Heart left ventricle (tissue), 16 donors: ENCODE results near the gene FSTL5. TPM values are rescaled to one million over a fixed set of nuclear protein-coding genes. Genes with fewer than 3 reads are reported as not detected.

Experiments
- ATAC-seq, 4 donors: fragments of 200-7000 bp; cut with Tn5 transposase; one replicate each; pipeline ENCODE4 v1.9.1; 2020 to 2022; ENCODE audit warnings: moderate library complexity in 4 of 4, mild to moderate bottlenecking in 3 of 4, moderate number of reproducible peaks in 1 of 4
- DNase-seq, 5 donors: peaks; one replicate each; pipeline ENCODE4 v3.0.0-alpha.2; 2020
- H3K27ac ChIP-seq, 12 donors: fragments of 200-600 bp; sonication (generic) in 4 of 12; one replicate each; pipeline versions ENCODE4 v1.5.0 to v1.8.0; 2016 to 2022; ENCODE audit warnings: mild to moderate bottlenecking in 2 of 12
- H3K27me3 ChIP-seq, 9 donors: fragments of 200-600 bp; sonication (generic) in 2 of 9; one replicate each; pipeline versions ENCODE4 v1.5.1 to v1.8.0; 2016 to 2022; ENCODE audit warnings: mild to moderate bottlenecking in 3 of 9
- H3K36me3 ChIP-seq, 9 donors: fragments of 200-600 bp; sonication (generic) in 2 of 9; one replicate each; pipeline versions ENCODE4 v1.5.0 to v1.8.0; 2018 to 2022; ENCODE audit warnings: mild to moderate bottlenecking in 2 of 9
- H3K4me1 ChIP-seq, 12 donors: fragments of 200-600 bp; sonication (generic) in 4 of 12; one replicate each; pipeline versions ENCODE4 v1.5.0 to v1.8.0; 2016 to 2022; ENCODE audit warnings: mild to moderate bottlenecking in 3 of 12
- H3K4me3 ChIP-seq, 12 donors: fragments of 200-600 bp; sonication (generic) in 4 of 12; one replicate each; pipeline versions ENCODE4 v1.5.0 to v1.8.0; 2017 to 2022; ENCODE audit warnings: mild to moderate bottlenecking in 9 of 12, moderate library complexity in 4 of 12
- H3K9me3 ChIP-seq, 12 donors: fragments of 200-600 bp; sonication (generic) in 4 of 12; one replicate each; pipeline versions ENCODE4 v1.5.0 to v1.8.0; 2016 to 2022; ENCODE audit warnings: mild to moderate bottlenecking in 1 of 12
- CTCF ChIP-seq, 12 donors: fragments of 200-600 bp; sonication (generic) in 4 of 12; IDR thresholded peaks; one replicate each; pipeline versions ENCODE4 v1.5.0 to v1.8.0; 2018 to 2022; ENCODE audit warnings: antibody characterized with exemption in 12 of 12, mild to moderate bottlenecking in 5 of 12
- POLR2A ChIP-seq, 2 donors: fragments of 450-650 bp; IDR thresholded peaks; one replicate each; pipeline ENCODE4 v1.6.1; 2017; ENCODE audit warnings: antibody characterized with exemption in 2 of 2, mild to moderate bottlenecking in 2 of 2, moderate library complexity in 2 of 2
- WGBS, 4 donors: extraction: QIAGEN DNeasy Blood & Tissue Kit in 2 of 4; methylation state at CpG; one replicate each; pipeline versions ENCODE4 v1.1.5 to v1.1.7; 2013 to 2018; 5-methylcytosine and 5-hydroxymethylcytosine counted together
- intact Hi-C, 10 donors: fragments of 100-400 bp; cut with DNase I; formaldehyde crosslinking; loops; one replicate each; pipeline versions ENCODE4 v1.11.1 to v1.14.2; 2022
- polyA plus RNA-seq, 2 donors: library from polyadenylated mRNA; stranded (reverse); fragments of 200-250 nt; gene quantifications; one replicate each; pipeline ENCODE4 v1.2.3, GENCODE V29; 2013
- total RNA-seq, 9 donors: library from RNA; depleted of rRNA in 2 of 9; stranded (reverse); fragments of >200 nt in 2 of 9; fragmentation: NEBNext Ultra II Directional in 3 of 9; extraction: Animal tissue kit (Norgen Biotek cat#: 25700) in 3 of 9; gene quantifications; one replicate each; pipeline versions ENCODE4 v1.1.0 to v1.2.4, GENCODE V29; 2016 to 2023
- donor health status: ischemic (EF 13 %, LVEDD 7.1; RV severe dilation, severe dysfunction).
- donor health status: healthy with polysubstance abuse.
- donor health status: DM: no; HTN: yes; CAD: no.
- donor health status: DM: no; HTN: no; CAD: no.
- donor health status: ischemic (EF 25% LVEDD 6.9; RV normal size, moderate dysfunction).
- donor health status: ischemic (EF 25% LVEDD 5.7; RV mildly dilated, moderate dysfunction).
- donor health status: healthy.
- donor health status: DM: yes; HTN: yes; CAD: no.
- donor health status: ischemic (EF 35%, LVEDD 5.7; RV mildly dilated, moderate dysfunction).
- donor health status: nonischemic (EF 11% LVEDD 7.7; RV severe dilation, severe dysfunction).
- donor health status: DM: yes; HTN: yes; CAD: no.
- donor health status: PGD.
- donor health status: ischemic (EF 29% LVEDD 5.4; RV normal size, mild dysfunction).
- donor health status: nonischemic (EF 23%, LVEDD 6.1; RV moderate dilation, normal function).

FSTL5 gene
- total and polyA plus RNA-seq, 11 donors: not detected

GRCh38 chr4:162059656-162060055, 104.1 kb downstream of the FSTL5 start:
- no peak for ATAC-seq
- WGBS, 4 donors: 52 to 58% (median 55%) methylated on average over 1 of the region's 1 CpG

DNA sequence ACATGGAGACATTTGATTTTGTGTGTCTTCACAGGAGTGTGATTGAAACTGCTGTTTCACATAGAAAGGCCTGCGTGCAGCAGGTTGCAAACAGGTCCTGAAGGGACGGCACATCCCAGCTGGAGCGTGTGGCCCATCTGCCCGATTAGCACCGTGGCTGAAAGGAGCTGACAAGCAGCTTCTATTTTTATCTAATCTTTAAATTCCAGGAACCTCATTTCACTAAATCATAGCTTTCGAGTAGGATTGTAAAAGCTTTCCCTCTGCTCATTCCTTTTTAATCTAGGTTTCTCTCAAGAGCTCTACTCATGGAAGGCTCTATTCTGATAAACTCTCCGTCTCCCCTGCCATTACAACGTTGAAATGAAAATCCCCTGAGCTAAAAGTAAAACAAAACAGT, 106.8 kb downstream of the FSTL5 start:
- TF ChIP-seq POLR2A (IDR thresholded peaks at IDR 0.05) (no peak), CTCF (IDR thresholded peaks at IDR 0.05) (no peak)
- 10 to 20% (median 18%) methylated on average over 8 of the region's 8 CpGs for WGBS, 4 donors
- Histone ChIP-seq H3K27me3 (no peaks in the 10 kb centered on the region), H3K9me3 (no peaks in the 10 kb centered on the region), H3K4me1 (peaks cover 0 to 5% (median 0%) of the 10 kb centered on the region in 12 donors), H3K36me3 (no peaks in the 10 kb centered on the region), H3K4me3 (no peak overlapping the region), H3K27ac (no peak overlapping the region)
- intact Hi-C loops: no loop called here
- ATAC-seq: peak in 2 of 4 donors; percentile 46 to 50
- DNase-seq: peak in 2 of 5 donors; percentile 9 to 16

More at GRCh38 chr4:162059656-162060055, 104.1 kb downstream of the FSTL5 start:
- TF ChIP-seq CTCF (IDR thresholded peaks at IDR 0.05): no peak
- TF ChIP-seq POLR2A (IDR thresholded peaks at IDR 0.05): no peak
- no peak overlapping the region for H3K4me3 ChIP-seq
- intact Hi-C loops: no loop called here
- H3K27me3 ChIP-seq: no peaks in the 10 kb centered on the region
- no peak for DNase-seq
- H3K36me3 ChIP-seq: no peaks in the 10 kb centered on the region
- no peak overlapping the region for H3K27ac ChIP-seq
- no peaks in the 10 kb centered on the region for H3K9me3 ChIP-seq
- H3K4me1 ChIP-seq: peaks cover 0 to 5% (median 0%) of the 10 kb centered on the region in 12 donors

- WGBS, 4 donors: 52 to 78% (median 68%) methylated on average over 4 of the region's 4 CpGs
- DNase-seq (no peak), ATAC-seq (no peak)
- intact Hi-C loops: no loop called here
- Histone ChIP-seq H3K27me3 (no peaks in the 10 kb centered on the region), H3K4me3 (no peak overlapping the region), H3K4me1 (no peaks in the 10 kb centered on the region), H3K27ac (no peak overlapping the region), H3K36me3 (no peaks in the 10 kb centered on the region), H3K9me3 (no peaks in the 10 kb centered on the region)
- TF ChIP-seq POLR2A (IDR thresholded peaks at IDR 0.05) (no peak), CTCF (IDR thresholded peaks at IDR 0.05) (no peak)
Observed at GRCh38 chr4:162046135-162046534, 117.7 kb downstream of the FSTL5 start.

DNA sequence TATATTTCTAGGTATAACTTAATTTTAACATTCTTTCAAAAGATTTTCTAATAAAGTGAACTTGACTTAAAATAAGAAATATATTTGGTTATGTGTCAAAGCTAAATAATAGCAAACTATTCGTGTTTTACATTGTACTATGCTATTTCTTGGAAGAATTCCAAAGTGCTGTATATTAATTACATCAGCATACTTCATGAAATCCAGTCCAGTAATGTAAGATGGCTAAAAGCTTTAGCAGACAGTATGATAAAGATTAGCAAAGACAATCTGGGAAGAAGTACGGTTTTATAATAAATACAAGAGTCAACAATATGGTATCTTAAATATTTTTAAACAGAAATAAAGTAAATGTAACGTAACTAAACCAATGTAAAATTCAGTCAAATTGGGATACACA, 125.7 kb downstream of the FSTL5 start:
- TF ChIP-seq POLR2A (IDR thresholded peaks at IDR 0.05) (no peak), CTCF (IDR thresholded peaks at IDR 0.05) (no peak)
- DNase-seq: no peak
- Histone ChIP-seq H3K27me3 (no peaks in the 10 kb centered on the region), H3K9me3 (no peaks in the 10 kb centered on the region), H3K4me3 (no peak overlapping the region), H3K4me1 (no peaks in the 10 kb centered on the region), H3K36me3 (no peaks in the 10 kb centered on the region), H3K27ac (no peak overlapping the region)
- no peak for ATAC-seq
- intact Hi-C loops: no loop called here
- WGBS, 4 donors: 61 to 68% (median 63%) methylated on average over 3 of the region's 3 CpGs
